ENCODE results near the gene ANKS1B.
"Not testable (repeated sequence)": the region's sequence is repeated elsewhere in the genome, so short reads cannot be mapped to it uniquely, and the experiment has no call there.

The ANKS1B gene

DNA sequence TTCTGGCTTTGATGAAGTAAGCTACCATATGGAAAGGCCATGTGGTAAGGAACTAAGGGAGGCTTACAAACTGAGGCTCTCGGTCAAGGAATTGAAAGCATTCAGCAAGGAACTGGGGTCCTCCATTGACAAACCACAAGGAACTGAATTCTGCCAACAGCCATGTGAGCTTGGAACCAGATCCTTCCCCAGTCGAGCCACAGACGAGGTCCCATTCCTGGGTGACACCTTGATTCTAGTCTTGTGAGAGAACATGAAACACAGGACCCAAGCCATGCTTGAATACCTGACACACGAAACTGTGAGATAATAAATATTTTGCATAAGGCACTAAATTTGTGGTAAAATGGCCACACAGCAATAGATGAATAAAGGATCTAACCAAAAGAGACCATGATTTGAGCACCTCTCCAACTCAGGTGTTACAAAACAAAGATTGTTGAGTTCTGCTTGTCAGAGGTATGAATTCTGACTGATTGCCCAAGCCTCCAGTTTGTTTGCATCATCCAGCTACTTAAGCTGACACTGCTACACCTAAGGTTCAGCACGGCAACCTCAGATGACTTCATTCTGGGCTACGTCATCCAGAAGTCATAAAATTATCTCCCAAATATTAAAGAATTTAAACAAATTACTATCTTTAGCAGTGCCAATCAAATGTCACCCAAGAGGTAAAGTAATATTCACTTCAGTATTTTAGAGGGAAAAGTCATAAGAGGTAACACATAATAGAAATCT is 277.8 kb downstream of the ANKS1B start:
- DNase-seq (ENCODE audit: low read depth in 1 of 2, low spot score in 1 of 2) = no peak

DNA sequence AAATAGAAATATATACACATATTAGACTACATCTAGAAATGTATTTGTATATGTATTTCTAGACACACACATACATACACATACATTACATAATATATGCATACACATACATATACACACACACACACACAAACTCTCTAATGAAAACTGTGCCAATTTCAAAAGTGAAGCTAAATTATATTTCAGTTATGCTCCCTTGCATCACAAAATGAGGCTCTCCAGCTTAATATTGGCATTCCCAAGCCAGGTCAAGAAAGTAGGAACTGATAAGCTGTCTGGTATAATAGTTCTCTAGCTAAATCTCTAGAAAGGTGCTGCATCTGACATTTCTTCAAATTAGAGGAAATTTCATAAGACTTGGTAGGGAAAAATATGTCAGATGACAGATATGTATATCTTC is 280.3 kb downstream of the ANKS1B start:
- DNase-seq (ENCODE audit: low read depth in 1 of 2, low spot score in 1 of 2) = no peak

DNA sequence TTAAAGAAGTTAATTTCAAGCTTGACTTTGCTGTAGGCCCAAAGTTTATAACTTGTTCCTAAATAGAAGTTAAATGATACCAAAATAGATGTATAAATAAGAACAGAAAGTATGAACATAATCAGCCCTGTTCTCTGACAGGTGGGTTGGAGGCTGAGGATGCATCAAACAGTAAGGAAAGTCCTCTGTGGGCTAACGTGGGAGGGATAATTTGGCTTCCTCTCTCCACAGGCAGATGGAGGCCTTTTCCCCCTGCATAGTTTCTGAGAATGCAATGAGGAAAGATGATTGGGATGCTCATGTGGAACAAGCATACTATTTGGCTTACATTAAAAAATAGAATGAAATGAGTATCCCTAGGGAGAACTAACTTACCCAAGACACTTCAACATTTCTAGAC is 280.7 kb downstream of the ANKS1B start:
- no peak for DNase-seq (ENCODE audit: low read depth in 1 of 2, low spot score in 1 of 2)

DNA sequence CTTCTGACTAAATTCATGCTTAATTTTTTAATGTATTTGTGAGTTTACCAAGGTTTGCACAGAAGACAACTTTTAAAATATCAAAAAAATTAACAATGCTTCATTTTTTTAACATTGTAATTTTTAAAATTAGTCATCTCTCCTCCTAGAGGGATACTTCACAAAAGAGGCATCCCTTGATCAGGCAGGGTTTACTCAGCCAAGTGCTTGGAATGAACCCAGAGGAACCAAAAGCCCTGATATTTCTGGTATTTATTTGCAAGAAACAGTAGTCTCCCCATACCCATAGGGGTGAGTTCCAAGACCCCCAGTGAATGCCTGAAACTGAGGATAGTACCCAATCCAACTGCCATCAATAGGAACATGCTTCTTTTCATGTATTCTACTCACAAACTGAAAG is 284.7 kb downstream of the ANKS1B start:
- DNase-seq (ENCODE audit: low read depth in 1 of 2, low spot score in 1 of 2) = no peak

DNA sequence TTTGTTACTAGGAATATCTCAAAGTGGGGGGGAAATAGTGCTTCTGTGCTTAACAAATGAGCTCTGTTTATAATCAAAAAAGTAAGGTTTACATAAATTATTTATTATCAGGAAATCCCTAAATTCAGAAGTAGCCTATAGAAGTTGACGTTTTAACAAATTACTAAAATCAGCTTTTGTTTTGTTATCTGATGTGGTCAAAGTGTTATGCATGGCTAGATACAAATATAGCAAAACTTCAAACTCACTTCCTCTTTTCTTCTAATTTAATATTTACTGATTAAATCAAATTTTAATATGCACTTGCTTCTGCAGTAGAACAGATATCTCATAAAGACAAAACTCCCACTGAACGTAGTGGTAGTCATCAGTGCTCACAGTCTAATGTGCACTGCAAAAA is 289.7 kb downstream of the ANKS1B start:
- DNase-seq (ENCODE audit: low read depth in 1 of 2, low spot score in 1 of 2) = no peak

DNA sequence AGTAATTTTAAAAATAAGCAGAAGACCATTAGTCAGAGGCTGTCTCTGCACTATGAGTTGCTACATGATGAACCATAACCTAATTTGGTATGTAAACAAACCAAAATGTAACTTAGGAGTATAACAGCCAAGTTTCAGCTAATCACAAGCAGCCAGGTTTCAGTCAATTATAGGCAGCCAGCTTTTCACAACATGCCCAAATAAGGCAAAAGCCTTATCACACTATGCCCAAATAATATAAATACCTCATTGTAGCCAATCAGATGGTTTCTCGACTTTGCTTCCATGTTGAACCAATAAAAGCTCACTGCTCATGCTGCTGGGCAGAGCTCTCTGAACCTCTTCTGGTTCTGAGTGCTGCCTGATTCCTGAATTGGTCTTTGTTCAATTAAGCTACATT is 298.6 kb downstream of the ANKS1B start:
- DNase-seq (ENCODE audit: low read depth in 1 of 2, low spot score in 1 of 2) = no peak

DNA sequence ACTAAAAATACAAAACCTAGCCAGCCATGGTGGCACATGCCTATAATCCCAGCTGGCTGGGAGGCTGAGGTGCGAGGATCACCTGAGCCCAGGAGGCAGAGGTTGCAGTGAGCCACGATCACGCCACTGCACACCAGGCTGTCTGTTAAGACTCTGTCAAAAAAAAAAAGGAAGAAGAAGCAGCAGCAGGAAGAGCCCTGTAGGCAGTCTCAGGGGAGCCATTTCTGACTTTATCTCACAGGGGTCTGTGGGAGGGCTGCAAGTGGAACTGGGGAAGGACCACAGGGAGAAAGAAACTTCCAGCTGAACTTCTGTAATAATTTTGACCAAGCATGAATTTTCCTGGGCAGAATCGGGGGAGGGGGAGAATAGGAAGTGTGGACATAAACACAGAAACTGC is 304.5 kb downstream of the ANKS1B start:
- DNase-seq (ENCODE audit: low read depth in 1 of 2, low spot score in 1 of 2) = no peak

DNA sequence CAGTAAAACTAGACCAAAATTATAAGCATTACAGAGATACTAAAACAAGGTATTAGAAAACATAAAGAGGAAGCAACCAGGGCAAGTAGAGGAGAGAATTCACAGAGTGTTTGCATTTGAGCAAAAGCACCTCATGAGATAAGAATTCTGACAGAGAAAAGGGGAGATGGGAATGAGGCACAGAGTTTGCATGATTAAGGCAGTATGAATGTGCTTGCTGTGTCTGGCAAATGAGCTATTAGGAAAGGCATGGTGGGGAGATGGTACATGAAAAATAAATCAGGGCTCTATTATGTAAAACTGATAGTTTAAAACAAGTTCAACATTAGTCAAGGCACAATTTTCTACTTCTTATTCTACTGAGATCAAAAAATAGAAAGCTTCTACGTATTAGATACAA is 314.1 kb downstream of the ANKS1B start:
- DNase-seq (ENCODE audit: low read depth in 1 of 2, low spot score in 1 of 2) = no peak

DNA sequence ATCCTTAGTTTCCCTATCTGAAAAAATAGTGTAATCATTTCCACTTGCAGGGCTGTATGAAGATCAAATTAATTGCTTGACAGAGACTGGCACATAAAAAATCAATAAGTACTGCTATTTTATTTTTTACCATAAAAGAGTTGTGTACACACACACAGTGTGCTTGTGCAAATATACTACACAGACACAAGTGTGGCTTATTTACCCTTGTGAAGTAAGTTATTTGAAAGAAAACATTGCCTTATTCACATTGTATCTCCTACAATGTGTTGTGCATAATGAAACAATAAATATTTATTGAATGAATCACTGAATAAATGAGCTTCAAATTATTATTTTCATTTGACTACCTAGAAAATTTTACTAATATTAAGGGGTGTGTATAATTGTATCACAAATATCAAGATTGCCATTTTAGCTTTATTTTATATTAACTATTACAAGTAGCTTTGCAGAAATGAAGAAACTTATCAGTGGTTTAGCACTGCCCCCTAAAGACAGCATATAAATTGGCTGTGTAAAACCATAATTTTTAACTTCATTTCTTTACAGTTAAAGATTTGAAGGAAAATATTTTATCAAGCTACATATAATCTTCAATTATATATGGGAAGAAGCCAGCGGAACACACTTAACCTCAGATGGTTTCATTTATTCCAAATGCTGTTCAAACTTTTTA is 325.9 kb downstream of the ANKS1B start:
- DNase-seq (ENCODE audit: low read depth in 1 of 2, low spot score in 1 of 2) = no peak

DNA sequence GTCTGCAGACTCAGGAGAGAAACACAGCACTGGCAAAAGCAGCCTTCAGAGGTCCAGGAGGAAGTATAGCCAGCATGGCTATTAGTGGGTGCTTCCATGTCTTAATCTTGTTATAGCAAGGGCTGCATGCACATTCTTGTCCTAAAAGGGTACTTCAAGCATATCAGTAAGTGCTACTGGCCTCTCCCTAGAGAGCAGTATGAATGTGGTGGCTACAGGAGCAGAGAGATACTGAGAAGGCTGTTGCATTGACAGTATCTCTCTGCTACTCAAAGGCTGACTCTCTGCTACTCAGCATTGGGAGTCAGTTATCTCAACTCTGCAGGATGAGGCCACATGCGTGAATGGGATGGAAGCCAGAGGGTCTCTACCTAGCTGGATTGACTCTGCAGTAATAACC is 335.2 kb downstream of the ANKS1B start:
- no peak for DNase-seq (ENCODE audit: low read depth in 1 of 2, low spot score in 1 of 2)

DNA sequence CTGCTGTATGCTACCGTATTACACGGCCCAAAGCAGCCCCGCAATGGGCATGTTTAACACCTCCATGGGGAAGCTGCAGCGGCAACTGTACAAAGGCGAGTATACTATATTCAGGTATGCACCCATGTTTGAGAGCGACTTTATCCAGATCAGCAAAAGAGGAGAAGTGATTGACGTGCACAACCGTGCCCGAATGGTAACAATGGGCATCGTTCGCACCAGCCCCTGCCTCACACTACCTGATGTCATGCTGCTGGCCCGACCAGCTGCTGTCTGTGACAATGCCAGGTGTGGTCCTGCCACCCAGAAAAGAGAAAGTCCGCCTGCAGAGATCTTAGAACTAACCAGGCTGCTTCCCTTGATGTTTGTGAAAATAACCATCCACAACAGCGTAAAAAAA is 336.6 kb downstream of the ANKS1B start:
- no peak for DNase-seq (ENCODE audit: low read depth in 1 of 2, low spot score in 1 of 2)

DNA sequence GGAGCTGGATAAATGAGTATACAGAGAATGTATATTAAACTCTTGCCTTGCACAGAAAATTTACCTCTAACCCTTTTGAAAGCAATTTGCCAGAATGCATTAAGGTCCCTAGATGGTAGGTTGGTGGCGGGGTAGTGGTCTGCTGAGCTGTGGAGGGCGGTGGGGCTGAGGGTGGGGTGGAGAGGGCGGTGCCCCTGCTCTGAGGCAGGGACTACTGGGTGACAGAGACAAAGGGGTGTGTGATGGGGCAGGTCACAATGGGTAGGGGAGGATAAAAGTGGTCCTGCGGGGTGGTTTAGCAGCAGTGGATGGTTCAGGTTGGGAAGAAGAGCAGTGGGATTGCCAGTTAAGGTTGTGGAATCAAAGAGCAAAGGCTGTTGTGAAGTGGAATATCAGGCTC is 337.3 kb downstream of the ANKS1B start, which contains the start of gene GARIN6:
Gene GARIN6, plus strand, starts transcription at position 301 of the 400 bp plus-strand sequence. CDS start 422 bp downstream, outside the sequence.
- DNase-seq (ENCODE audit: low read depth in 1 of 2, low spot score in 1 of 2) = no peak

DNA sequence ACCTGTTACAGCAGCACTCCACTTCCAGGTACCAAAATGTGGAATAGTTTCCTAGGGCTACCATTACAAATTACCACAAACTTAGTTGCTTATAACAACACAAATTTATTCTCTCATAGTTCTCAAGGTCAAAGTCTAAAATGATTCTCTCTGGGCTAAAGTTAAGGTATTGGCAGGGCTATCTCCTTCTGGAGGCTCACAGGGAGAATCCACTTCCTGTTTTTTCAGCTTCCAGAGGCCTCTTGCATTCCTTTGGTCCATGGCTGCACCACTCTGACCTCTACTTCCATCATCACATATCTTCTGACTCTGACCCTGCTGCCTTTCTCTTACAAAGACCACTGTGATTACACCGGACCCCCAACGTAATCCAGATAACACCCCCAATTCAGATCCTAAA is 340.1 kb downstream of the ANKS1B start:
- no peak for DNase-seq (ENCODE audit: low read depth in 1 of 2, low spot score in 1 of 2)

DNA sequence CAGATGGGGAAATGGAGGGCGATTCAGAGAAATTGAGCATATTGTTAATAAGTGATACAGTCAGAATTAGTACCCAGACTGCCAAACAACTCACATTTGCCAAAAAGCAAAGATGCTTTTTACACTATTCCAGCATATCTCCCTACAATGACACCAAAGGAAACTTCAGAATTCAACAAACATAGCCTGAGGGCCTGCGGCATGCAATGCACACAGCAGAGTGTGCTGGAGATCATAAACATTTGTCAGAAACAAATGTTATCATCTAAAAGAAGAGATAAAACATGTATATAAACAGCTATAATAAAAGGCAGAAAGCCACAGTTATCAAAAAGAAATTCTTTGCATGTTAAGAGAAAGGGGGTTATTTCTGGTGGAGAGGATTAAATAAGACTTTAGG is 357.3 kb downstream of the ANKS1B start:
- no peak for DNase-seq (ENCODE audit: low read depth in 1 of 2, low spot score in 1 of 2)

DNA sequence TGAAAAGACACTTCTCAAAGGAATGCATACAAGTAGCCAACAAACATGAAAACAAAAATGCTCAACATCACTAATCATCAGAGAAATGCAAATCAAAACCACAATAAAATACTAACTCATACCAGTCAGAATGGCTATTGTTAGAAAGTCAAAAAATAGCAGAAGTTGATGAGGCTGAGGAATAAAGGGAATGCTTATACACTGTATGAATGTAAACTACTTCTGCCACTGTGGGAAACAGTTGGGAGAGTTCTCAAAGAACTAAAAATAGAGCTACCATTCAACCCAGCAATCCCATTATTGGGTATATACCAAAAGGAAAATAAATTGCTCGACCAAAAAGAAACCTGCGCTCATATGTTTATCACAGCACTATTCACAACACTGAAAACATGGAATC is 360.1 kb downstream of the ANKS1B start:
- not testable (repeated sequence) for DNase-seq (ENCODE audit: low read depth in 1 of 2, low spot score in 1 of 2)

DNA sequence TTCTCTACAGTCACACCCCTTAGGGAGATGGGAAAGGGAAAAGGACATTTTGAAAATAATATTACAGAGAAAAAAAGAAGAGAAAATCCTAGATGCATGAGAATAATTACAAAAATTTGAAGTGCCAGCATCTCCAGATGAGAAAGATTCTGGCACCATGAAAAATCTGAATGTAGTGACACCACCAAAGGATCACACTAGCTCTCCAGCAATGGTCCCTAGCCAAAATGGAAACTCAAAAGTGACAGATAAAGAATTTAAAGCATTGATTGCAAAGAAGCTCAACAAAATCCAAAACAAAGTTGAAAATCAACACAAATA is 364.6 kb downstream of the ANKS1B start:
- DNase-seq (ENCODE audit: low read depth in 1 of 2, low spot score in 1 of 2) = no peak

DNA sequence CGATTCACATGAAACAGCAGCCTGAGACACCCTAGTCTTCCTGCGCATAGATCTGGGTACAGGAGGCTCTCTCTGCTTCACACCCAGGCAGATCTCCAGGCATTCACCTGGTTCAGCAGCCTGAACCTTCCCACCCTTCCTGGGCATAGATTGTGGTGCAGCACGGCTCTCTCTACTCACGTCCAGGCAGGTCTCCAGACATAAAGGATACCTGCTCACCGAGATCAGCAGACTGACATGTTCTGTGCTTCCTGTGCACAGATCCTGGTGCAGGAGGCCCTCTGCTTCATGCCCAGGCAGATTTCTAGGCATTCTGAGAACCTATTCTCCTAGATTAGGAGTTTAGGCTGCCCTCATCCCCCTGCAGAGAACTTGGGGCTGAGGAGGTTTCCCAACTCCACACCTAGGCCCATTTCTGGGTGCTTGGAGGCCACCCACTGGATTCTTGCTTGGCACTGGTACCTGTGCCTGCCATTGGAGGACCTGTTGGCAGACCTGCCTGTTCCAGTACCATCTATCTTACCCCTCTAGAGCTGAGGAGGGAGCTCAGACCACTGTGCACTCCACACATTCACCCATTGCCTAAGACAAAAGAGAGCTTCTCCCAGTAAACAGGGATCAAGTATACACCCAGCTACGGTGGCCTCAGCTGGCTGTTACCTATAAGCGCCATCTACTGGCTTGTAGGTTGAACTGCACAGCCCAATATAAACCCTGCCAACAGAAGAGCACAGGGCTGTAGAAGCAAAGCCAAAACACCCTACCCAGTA is 365.2 kb downstream of the ANKS1B start:
- DNase-seq (ENCODE audit: low read depth in 1 of 2, low spot score in 1 of 2) = no peak

DNA sequence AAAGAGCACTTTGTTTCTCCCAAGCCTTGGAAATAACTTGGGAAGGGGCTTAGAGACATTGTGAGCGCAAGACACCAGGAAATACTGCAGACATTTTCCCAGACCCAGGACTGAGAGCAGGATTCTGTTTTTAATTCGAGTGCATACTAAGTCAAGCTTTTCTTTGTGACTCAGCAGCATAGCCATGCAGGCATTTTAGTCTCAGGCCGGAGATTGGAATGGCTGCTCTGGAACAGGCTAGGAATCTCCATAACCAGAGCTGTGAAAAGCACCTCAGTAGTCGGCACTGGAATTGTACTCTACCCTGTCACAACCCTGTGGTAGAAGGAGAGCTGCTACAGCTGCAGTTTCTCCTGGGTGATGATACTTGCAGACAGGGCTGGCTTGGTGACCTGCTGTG is 366.1 kb downstream of the ANKS1B start:
- no peak for DNase-seq (ENCODE audit: low read depth in 1 of 2, low spot score in 1 of 2)

DNA sequence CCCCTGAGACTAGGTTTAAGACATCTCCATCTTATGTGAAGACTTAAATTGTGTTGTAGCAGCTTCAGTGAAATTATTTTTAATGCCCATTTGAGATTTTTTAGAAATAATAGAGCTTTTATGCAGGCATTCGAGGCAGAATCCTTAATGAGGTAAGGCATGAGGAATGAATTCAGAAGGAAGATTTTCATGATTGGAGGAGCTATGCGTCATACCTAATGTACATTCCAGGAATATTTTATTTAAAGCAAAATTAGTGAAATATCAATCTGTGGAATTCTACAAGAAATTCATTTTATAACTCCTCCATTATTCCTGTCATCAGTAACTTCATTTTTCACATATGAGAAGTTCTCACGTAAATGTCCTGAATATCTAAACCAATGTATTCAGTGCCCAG is 373.1 kb downstream of the ANKS1B start:
- DNase-seq (ENCODE audit: low read depth in 1 of 2, low spot score in 1 of 2) = no peak

DNA sequence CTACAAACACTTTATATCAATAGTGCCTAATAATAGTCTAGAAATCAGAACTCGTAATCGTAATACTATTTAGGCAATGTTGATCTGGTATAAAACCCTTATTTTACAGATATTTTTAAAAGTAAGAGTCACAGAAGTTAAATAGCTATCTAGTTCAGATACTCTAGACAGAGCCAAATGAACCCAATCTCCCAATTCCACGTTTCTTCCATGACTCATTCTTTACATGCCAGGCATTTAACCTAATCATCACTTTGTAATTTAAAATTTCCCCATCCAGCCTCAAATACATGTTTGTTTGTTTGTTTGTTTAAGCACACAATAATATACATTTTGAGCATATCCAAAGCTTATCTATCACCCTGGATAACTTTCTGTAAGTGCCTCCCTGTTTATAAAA is 373.6 kb downstream of the ANKS1B start:
- no peak for DNase-seq (ENCODE audit: low read depth in 1 of 2, low spot score in 1 of 2)

DNA sequence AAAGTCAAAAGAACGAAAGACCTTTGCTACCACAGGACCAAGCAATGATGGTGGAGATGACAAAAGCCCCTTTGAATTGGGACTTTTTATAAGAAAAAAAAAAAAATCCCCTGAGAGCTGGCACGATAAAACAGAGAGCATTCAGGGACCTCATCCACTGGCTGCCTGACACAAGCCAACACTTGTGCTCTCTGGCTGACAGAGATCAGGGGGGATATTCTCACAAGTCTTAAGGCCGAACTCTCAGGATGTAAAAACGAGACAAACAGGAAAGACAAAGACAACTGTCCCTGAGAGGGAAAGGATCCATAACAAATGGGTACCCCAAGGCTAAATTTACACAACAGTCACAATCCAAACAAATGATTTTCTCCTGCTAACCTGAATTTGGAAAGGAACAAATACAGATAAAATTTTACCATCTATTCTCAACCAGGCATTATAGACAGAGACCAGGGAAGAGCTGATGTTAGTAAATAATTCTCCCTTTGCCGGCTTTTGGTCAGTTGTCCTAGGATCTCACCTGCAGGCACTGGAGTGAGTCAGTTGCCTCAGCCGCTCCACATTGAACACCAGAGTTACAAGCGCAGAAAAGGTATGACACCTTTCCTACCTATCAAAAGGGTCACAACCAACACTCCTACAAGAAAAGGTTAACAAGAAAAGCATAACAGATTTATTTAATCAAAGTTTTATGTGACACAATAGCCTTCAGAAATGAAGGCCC is 375.1 kb downstream of the ANKS1B start:
- DNase-seq (ENCODE audit: low read depth in 1 of 2, low spot score in 1 of 2) = no peak

DNA sequence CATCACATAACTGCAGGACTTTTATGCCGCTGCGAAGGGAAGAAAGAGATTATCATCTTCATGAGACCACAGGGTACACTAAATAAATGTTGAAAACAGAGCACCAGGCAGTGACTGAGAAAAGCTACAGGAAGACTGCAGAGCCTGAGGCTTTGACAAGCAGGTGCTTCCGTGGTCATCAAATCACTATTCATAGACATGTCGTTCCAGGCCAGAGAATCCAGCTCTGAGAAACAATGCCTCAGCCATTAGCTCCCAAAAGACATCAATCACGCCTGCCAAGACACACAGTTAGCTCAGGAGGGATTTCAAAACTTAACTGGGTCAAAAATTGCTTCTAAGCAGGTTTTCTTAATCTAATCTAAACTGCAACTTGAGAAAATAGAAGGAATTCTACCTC is 384.3 kb downstream of the ANKS1B start:
- DNase-seq (ENCODE audit: low read depth in 1 of 2, low spot score in 1 of 2) = no peak
